Stimulated activated CD4-positive, alpha-beta T cell treated with anti-CD3 and anti-CD28 coated beads, Interleukin-12 subunit alpha, Interleukin-12 subunit beta, amount 100 ng/mL, for 48 hours (primary cell): Measurements from ENCODE around the gene PADI1.

Experiments
- DNase-seq, 3 donors: peaks; one replicate each; pipeline ENCODE4 v3.0.0-alpha.2; 2020; ENCODE audit warnings: low read depth in 2 of 3, low spot score in 1 of 3

The PADI1 gene

DNA sequence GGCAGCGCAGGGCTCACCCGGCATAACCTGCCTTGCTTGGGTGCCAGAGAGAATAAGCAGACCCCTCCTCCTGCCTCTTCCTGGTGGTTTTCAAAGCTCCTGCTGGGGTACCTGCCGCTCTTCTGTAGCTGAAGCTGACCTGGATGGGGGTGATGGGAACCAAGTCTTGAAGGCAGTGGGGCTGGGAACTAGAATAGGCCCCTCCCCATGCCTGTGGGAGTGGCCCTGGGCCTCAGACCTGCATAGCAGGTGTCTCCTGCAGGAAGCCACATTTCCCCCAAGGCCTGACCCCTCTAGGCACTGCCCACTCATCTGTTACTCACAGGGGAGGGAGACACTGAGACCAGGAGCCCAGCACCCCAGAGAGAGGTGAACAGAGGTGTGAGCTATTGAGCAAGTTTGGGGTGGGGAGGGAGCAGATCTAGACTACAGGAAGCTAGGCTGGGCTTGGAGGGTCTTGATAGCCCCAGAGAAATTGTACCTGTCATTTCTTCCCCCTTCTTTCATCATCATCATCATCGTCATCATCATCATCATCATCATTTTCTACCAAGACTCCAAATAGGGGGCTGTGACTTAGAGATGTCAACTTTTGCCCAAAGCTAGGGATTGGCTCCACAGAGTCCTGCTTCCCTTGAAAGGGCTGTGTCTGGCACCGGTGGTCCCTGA, 10.1 kb downstream of the PADI1 start:
- no peak for DNase-seq

DNA sequence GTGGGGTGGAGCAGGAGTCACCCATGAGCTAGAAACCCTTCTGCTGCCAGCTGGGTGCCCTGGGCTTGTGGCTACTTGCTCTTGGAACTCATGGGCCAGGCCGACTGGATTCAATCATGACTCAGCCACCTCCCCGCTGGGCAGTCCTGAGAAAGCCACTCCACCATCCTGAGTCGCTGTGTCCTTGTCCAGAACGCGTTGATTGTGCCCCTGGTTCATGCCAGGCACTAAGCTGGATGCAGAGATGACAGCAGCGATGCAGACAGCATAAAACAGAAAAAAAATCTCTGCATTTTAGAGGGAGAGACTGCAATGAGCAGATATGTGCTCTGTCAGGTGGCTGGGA, 10.6 kb downstream of the PADI1 start:
- DNase-seq: no peak

DNA sequence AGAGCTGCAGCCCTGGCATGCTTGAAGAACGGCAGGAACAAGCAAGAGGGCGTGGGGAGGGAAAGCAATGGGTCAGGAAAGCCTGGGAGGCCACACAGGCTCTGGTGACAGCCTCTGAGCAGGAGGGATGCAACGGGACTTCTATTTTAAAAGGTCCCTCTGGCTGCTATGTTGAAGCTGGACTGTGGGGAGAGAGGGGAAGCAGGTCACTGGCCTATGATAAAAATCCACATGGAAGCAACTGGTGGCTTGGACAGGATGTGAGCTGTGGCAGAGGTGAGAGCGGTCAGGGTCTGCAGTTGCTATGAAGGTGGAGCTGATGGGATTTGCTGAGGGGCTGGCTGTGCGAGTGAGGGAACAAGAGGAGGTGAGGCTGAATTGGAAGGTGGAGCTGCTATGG, 11.2 kb downstream of the PADI1 start:
- DNase-seq: no peak

DNA sequence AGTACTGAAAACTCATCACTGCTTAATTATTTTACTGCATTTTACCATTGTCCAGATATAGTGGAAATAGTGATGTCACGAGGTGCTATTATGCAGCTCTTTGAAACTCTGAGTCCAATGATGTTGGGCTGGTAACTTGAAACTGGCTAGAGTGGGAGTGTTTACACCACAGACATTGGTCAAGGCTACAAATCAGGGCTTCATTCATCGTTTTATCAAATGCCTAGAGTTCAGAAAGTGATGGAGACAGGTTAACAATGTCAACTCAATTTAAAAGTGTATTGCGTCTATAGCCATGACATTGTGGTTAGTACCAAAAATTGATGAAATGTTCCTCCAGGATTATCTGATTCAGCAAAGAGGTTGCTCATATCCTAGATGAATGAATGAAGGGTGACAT, 12.7 kb downstream of the PADI1 start:
- DNase-seq: no peak

DNA sequence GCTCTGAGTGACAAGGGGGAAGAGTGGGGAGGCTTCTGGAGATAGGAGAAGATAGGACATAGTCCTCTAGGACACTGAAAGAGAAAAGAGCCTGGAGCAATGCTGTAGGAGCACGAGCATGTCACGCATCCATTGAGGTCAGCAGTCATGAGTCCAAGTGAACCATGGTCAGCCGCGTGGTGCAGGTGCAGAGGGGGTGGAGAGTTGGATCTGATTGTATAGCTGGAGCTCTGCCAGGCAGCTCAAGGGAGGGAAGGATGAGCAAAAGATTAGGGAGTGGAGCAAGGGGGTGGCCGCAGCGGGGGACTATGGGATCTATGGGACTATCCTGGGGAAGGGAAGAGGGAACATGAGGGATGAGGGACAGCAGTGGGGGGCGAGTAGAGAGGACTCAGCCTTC, 14.0 kb downstream of the PADI1 start:
- no peak for DNase-seq

DNA sequence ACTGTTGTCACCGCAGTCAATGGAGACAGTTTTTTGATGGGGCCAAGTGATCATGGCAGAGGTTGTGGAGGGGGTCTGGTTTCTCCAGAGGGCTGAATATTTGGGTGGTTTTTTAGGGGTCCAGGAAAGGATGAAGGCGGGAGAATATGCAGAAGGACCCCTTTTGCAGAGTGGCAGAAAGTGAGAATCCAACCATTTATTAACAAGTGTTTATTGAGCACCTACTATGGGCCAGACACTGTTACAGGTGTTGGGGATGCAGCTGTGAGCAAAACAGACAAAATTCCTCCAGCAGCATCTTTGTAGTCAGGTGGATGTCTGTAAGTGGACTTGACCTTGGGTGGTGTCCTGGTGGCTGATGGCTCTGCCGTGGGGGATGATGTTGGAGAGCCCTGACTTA, 15.4 kb downstream of the PADI1 start:
- DNase-seq: no peak

DNA sequence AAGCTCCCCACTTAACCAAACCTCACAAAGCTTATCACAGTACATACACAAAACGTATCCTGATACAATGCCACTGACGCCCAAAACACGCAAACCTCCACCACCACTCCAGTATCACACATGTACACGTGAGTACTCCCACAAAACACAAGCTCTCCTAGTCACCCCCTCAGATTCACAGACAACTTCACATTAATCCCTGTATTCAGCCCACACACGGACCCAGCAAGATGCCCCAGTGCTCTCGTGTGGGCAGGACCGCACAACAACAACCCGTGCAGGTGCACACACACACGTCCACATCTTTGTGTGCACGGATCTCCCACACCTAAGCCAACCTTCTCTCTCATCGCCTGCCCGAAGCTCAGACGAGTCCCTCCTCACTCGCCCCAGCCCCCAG, 17.6 kb downstream of the PADI1 start:
- no peak for DNase-seq

DNA sequence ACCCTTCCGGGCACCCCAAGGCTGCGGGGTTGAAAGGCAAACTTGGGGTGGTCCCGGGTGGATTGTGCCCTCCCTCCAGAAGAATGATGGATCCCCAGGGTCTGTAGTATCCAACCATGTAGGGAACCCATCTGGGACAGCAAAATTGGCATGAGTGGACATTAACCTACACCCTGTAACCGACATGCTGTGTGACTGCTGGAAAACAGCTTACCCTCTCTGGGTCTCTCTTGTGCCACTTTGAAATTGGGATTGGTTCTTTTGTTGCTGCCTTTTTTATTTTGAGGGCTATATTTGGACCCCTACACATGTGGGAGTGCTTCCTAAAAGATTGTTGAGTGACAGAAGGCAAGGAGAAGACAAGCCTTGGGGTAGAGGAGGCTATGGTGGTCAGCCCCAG, 19.5 kb downstream of the PADI1 start:
- no peak for DNase-seq

DNA sequence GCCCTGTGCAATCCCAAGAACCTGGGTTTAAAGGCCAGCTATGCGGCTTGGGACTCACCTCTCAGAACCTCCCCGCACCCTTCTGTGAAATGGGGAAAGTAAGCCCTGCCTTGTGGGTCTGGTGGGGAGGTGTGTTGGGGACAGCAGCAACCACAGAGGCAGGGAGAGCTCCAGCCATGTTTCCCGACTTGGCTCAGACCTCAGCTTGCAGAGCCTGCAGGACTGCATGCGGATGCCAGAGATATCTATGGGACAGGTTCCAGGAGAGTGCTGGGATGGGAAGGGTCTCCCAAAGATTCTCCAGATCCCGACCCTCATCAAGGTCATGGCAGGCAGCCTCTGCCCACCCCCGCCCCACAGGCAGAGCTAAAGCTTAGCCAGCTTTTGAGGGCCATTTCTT, 20.2 kb downstream of the PADI1 start:
- no peak for DNase-seq

DNA sequence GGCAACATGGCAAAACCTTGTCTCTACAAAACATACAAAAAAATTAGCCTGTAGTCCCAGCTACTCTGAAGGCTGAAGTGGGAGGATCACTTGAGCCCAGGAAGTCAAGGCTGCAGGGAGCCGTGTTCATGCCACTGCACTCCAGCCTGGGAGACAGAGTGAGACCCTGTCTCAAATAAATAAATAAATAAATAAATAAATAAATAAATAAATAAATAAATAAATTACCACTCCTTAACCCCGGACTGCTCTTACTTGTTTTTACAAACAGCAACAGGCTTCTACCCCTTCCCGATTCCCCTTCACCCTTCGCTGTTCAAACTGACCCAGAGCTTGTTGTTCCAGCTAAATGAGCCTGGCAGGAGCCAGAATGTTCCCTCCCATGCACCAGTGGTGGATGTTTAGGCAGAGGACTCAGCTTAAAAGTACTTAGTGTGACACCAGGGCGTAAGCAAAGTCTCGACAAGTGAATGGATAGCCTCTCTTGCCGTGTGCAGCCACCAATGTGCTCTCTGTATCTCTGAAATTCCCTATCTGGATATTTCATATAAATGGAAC, 22.5 kb downstream of the PADI1 start:
- DNase-seq: no peak

DNA sequence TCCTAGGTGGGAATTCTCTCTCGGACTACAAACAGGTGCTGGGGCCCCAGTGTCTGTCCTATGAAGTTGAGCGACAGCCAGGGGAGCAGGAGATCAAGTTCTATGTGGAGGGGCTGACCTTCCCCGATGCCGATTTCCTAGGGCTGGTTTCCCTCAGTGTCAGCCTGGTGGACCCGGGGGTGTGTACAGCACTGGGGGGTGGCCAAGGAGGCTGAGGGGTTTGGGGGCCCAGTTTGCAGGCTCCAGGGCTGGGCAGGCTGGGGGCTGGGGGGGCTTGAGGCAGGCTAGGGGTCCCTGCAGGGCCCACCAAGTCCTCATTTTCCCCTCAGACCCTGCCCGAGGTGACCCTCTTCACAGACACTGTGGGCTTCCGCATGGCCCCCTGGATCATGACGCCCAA, 23.7 kb downstream of the PADI1 start:
- no peak for DNase-seq

DNA sequence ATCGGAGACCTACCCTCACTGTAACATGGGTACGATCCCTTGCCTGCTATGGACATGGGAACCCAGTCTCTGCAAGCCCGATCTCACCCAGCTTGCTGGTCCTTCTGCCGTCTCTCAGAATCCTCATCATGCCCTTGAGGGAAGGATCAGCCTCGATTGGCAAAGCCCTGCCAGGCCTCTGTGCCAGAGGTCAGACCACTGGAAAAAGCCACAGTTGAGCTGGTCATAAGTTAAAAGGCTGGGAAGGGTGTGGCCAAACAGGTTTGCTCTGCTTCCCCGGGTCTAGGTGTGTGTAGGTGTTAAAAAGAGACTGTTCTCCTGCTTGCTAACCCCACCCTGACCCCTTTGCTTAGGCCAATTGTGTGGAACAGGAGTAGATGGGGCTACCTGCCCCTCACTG, 24.5 kb downstream of the PADI1 start:
- DNase-seq: no peak

DNA sequence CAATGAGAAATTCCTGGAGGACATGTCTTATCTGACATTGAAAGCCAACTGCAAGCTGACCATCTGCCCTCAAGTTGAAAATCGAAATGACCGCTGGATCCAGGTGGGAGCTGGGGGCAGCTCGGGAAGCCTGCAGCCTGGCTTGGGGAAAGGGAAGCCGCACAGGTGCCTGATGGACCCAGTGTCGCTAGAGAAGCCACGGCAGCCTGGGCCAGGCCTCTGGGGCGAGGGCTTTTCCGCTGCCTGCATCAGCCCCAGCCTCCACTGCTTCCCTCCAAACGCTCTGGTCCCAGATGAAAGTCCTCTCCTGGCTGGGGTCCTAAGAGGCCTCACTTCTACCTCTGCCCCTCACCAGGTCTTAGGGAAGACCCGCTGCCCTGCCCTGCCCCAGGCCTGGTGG, 25.2 kb downstream of the PADI1 start:
- no peak for DNase-seq

DNA sequence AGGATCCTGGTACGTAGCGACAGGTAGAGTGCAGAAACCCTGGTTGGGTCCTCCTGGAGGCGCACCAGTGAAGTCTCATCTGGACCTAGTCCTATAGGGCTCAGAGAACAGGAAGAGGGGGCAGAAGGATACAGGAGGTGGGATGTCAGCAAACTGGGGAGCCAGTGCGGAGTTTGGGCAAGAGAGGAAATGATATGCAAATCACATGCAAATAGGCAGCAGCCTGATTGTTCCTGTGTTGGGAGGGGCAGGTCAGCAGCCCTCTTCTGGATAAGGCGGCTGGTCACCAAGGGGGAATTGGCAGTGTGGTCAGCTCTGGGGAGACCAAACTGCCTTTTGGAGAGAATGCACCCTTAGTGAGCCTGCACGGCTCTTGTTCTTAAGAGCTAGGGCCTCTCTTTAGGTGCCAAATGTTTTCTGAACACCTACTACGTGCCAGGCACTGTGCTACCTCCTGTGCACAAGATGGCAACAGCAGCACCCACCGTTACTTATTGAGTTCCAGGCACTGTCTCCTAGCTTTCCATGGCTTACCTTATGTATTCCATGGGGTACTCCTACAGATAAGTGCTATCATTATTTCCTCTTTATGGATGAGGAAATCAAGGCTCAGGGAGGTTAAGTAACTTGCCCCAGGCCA, 25.9 kb downstream of the PADI1 start:
- no peak for DNase-seq

DNA sequence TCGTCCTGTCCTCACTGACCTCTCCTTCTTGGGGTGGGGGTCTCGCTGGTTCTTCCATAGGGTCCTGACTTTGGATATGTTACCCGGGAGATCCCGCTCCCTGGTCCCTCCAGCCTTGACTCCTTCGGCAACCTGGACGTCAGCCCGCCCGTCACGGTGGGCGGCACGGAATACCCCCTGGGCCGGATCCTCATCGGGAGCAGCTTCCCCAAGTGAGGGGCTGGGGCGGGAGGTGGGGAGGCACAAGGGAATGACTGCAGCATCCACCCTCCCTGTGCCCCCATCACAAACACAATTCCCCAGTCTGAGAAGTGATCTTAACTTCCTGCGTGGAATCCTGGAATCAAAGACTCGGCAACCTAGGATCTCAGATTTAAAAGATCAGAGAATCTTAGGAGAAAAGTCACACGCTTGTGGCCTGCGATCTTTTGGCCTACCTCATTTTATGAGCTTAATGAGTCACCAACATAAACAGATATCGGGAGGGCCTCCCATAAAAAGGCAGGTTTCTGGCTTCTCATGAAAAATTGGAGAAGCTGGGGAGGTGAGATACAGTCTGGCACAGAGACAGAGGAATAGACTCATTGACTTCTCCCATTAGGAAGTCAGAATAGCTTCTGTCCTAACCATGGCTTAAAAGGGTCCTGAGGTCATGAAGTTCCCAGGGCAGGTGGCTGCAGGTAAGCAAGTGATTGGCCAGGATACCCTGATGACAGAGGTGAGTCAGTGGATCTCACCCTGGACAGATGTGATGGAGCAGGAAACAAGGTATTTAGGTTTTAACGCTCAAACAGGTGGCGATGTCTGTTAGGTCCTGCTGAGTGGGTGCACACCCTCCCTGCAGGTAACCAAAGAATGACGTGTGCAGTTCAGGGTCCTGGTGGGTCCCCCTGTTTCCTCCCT, 28.1 kb downstream of the PADI1 start:
- DNase-seq: no peak

DNA sequence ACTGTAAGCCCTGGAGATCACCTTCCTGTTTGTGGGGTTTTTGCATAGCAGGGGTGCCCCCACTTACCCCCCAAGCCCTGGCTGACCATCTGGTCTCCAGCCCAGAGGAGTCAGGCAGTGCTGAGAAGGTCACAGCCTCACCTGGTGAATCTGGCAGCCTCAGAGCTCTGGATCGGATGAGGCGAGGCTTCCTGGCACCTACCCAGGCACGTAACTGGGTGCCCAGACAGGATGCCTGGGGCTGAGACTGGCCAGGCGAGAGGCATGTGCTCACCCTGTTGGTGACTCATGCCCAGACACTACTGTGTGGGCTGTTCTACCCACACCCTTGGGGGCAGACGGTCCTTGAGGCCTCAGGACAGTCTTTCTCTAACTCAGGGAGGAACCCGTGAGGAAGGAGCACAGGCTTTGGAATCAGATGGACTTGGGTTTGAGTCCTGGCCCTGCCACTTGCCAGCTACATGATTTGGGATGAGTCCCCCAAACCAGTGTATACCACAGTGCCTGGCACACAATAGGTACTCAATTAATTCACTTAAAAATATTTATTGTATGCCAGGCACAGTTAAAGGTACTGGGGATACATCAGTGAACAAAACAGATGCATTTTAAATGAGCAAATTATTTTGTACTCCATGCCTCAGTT, 28.9 kb downstream of the PADI1 start:
- no peak for DNase-seq

DNA sequence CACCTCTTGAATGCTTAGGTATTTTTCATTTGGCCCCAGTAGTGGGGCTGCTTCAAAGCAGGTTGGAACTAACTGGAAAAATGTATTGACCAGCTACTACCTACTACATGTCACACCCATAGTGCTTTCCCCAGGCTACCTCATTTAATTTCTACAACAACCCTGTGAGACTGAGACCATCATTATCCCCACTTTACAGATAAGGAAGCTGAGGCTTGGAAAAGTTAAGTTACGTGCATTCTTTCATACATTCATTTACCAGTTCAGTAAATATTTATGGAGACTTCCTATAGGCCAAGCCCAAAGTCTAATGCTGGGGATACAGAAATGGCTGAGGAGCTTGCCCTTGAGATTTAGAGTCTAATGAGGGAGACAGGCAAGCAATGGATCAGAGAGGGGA, 29.5 kb downstream of the PADI1 start:
- DNase-seq: no peak

DNA sequence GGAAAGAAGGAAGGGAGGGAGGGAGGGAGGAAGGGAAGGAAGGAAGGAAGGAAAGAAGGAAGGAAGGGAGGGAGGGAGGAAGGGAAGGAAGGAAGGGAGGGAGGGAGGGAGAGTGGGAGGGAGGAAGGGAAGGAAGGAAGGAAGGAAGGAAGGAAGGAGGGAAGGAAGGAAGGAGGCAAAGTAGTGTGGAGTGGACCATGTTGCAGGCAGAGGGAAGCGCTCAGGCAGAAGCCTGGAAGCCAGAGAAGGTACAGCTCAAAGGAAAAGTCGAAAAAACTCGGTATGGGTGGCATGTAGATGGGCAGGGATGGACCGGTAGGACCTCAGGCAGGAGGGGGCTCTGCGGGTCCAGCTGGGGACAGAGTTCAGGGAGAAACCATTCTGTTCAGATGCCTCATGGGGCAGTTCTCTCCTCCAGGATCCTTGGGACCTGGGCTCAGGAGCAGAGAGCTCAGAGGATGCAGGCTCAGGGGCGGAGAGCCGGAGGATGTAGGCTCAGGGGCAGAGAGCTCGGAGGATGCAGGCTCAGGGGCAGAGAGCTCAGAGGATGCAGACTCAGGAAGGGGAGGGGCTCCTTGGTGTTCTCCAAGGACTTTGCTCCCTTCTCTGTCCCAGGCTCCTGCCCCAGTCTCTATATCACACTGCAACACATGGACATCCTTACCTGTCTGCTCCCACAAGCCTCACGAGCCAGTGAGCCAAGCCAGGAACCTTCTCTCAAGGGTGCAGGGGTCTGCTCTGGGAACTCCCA, 30.4 kb downstream of the PADI1 start:
- no peak for DNase-seq

DNA sequence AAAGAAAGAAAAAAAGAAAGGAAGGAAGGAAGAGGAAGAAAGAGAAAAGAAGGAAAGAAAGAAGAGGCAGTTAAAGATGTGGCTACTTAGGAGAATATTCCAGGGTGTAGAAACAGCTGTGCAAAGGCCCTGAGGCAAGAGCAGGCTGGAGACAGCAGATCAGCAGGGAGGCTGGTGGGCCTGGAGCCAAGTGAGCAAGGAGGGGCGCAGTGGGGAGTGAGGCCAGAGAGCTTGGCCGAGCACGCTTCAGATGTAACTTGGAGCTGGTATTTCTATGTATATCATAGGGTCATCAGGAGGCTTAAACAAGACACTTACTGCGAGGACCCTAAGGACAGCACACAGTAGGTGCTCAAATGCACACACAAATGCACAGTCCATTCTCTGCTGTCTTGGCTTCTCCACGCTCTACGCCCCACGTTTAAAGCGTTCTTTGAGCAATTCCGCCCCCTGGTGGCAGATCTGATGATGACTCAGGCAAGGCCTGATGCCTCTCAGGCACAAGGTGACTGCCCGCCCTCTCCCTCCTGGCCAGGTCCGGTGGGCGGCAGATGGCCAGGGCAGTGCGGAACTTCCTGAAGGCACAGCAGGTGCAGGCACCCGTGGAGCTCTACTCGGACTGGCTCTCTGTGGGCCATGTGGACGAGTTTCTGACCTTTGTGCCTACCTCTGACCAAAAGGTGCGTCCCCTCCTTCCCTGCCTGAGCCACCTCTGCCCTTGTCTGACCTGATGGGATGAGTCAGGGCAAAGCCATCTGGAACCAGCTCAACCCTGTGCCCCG, 32.0 kb downstream of the PADI1 start:
- DNase-seq: peak; percentile 72 to 95 (median 80)

DNA sequence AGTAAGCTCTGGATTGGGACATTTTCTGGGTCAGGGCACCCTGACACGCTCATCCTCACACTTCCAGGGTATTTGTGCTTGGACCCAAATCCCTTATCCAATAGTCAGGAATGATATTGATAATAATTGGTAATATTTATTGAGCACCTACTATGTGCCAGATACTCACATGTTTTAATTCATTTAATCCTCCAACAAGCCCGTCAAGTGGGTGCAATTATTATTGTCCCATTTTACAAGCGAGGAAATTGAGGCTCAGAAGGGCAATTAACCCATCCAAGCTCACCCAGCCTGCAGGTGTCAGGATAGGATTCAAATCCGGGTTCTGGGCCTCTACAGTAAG, 32.6 kb downstream of the PADI1 start:
- DNase-seq: no peak
